HG02943 (cell line): Measurements from ENCODE around the gene VCAM1.
"Not testable (repeated sequence)": the region's sequence is repeated elsewhere in the genome, so short reads cannot be mapped to it uniquely, and the experiment has no call there.

Experiments used
- ATAC-seq: cut with Tn5 transposase; IDR thresholded peaks from one replicate; pipeline ENCODE4 v1.9.1; 2021; ENCODE audit warnings: mild to moderate bottlenecking, low read depth, moderate library complexity; ENCODE audit not compliant: unreplicated experiment

VCAM1 gene, protein sequence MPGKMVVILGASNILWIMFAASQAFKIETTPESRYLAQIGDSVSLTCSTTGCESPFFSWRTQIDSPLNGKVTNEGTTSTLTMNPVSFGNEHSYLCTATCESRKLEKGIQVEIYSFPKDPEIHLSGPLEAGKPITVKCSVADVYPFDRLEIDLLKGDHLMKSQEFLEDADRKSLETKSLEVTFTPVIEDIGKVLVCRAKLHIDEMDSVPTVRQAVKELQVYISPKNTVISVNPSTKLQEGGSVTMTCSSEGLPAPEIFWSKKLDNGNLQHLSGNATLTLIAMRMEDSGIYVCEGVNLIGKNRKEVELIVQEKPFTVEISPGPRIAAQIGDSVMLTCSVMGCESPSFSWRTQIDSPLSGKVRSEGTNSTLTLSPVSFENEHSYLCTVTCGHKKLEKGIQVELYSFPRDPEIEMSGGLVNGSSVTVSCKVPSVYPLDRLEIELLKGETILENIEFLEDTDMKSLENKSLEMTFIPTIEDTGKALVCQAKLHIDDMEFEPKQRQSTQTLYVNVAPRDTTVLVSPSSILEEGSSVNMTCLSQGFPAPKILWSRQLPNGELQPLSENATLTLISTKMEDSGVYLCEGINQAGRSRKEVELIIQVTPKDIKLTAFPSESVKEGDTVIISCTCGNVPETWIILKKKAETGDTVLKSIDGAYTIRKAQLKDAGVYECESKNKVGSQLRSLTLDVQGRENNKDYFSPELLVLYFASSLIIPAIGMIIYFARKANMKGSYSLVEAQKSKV

GRCh38 chr1:100719490-100719889 lies at the start of gene VCAM1:
Gene VCAM1 (plus strand): TSS chr1:100719742. CDS start chr1:100719861, 119 bp downstream.
- no peak for ATAC-seq

- no peak for ATAC-seq
Measured at GRCh38 chr1:100670083-100670482, 49.5 kb upstream of the VCAM1 start.

DNA sequence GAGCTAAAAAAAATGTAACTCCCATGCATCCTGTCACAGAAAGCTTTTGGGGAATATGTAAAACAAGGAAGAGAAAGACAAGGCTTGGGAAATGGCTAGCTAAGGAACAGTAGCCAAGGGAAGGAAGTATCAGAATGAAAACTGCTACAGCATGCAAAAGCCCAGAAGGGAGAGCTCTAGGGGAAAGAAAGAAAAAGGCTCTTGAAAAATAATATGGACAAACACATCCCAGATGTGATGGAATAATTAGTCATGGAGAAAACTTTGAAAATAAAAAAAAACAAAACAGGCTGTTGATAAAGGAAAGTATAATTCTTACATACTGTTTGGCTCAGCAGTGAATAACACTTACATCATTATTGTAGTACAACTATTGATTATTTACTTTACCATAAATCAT lies 47.9 kb upstream of the VCAM1 start:
- no peak for ATAC-seq

DNA sequence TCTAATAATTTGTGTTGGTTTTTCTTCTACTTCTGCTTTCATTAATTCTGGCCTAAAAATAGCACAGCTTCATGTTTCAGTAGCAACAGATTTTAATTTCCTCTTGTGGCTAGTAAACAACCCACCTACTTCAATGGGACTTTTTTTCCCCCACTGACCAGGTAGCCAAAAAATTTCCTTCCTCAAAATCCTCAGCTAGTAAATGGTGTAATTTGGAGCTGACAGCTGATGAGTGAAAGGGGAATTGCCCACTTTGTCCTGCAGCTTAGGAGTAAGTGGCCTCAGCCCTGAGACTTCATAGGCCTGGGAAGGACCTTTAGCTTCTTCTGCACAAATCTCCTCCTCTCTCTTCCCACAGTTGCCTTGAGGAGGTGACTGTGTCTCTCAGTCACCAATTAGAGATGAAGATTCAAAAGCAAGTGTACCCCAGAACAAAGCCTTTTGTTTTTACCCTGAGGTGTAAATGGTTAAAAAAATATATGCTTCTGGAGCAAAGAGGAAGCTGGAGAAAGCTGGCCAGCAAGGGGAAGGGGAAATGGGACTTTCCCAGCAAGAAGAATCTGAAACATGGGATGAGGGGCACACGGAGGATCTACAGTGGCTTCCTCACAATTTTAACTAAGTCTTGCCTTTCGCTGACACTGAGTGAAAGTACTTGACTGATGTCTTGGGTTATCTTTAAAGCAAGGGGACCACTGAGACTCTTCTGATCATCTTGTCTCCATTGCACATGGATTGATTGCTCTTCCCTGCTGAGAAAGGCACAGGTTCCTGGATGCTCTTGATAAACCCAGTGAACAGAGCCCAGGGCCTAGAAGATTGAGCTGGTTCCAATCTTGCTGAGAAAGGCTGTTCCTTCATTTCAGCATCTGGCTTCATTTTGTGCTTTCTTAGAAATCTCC lies 35.8 kb upstream of the VCAM1 start:
- no peak for ATAC-seq

DNA sequence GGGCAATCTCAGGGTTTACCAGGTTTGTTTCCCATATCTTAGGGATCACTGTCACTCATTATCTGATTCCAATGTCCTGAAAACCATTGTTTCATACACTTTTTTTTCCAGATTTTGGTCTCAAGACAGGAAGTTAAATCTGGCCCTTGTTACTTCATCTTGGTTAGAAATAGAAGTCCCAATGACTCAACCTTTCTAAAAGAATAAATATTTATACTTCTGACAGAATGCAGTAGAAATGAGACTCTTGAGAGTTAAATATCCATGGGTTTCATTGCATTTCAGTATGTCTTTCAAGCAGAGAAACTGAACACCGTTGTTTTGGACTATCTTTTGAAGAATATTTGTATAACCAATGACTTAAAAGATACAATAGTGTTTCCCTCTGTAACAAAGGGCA lies 19.8 kb upstream of the VCAM1 start:
- no peak for ATAC-seq

DNA sequence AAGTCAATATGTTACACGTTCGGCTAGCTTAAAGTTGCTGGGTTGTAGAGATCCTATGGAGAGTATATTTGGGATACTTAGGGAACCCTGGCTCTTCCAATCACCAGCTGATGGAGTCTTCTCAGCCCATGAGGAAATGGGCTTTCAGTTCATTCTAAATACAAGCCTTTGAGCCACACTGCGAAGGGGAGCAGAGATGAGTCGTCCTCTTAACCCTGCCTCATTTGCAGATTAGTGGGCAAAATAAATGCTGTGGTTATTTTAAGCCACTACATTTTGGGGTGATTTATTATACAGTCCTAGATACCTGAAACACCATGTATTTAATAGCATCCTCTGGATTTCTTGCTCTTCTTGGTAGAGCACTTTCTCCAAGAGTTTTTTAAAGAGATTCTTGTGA lies 19.0 kb upstream of the VCAM1 start:
- no peak for ATAC-seq

DNA sequence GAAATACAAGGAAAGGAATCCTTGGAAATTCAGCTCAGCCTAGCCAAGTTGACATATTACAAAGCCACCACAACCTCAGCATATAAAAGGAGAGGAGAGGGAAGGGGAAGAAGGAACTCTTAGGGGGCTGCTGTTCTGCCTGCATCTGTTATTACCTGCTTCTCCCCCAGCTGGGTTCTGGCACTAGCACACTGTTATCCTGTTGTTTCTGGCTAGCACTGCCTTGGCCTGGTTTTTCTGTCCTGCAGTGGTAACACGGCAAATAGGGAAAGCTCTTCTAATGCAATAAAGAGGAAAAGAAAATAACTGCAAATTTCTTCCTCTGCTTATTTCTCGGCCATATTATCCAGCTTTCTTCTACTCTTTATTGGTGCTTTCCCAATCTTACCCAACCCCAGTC lies 16.5 kb upstream of the VCAM1 start:
- no peak for ATAC-seq

- ATAC-seq, result no peak
Measured at GRCh38 chr1:100703716-100704115, 15.8 kb upstream of the VCAM1 start.

DNA sequence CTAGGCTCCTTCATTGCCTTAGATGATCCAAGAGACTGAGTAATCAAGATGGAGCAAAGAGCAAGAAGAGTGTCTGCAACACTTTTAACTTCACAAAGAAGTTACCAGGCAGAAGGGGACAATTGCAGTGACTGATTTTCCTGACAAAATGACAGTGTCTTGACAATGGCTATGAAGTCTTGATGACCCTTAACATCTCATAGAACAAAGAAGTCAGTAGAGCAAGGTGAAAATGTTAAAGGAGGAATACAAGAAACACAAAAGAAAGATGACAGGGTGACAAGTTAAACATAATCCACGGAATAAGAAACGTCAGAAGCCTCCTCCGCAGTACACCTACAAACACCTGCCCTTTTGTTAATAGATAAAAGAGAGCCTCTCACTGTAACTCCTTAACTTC lies 15.1 kb upstream of the VCAM1 start:
- ATAC-seq, result no peak

DNA sequence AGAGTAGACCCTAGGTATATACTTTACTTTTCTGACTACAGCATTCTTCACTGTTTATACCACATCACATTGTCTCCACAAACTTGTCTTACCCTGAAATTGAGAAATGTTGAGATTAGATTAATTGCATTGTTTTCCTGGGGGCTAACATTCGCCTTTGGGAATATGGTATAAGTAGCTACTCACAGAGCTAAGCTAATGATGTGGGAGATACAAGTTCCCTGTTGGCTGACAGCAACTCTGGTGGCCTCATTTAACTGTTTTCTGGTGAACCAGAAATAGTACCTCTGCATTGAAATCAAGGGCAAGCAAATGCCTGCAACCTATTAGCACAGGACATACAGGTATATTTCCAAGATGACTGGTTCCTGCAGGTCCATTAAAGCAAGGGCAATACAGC lies 13.2 kb upstream of the VCAM1 start:
- no peak for ATAC-seq

DNA sequence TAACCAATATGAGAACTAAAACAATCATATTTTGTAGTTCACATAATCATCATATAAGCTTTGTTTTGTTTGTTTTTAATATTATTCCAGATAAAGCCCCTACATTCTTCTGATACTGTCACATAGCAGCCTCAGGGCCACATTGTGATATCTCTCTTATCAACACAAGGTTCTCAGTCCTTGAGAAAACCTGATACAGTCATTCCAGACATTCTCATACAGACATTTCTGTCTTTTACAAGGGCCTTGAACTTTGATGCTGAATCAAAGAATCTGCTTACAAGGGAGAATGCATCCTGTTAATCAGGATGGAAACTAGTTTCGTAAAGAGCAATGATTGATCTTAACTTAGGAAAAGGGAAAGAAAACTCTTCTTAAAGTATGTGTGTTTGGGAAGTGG lies 12.7 kb upstream of the VCAM1 start:
- no peak for ATAC-seq

- ATAC-seq, result no peak
Measured at GRCh38 chr1:100708476-100709062, 11.0 kb upstream of the VCAM1 start.

DNA sequence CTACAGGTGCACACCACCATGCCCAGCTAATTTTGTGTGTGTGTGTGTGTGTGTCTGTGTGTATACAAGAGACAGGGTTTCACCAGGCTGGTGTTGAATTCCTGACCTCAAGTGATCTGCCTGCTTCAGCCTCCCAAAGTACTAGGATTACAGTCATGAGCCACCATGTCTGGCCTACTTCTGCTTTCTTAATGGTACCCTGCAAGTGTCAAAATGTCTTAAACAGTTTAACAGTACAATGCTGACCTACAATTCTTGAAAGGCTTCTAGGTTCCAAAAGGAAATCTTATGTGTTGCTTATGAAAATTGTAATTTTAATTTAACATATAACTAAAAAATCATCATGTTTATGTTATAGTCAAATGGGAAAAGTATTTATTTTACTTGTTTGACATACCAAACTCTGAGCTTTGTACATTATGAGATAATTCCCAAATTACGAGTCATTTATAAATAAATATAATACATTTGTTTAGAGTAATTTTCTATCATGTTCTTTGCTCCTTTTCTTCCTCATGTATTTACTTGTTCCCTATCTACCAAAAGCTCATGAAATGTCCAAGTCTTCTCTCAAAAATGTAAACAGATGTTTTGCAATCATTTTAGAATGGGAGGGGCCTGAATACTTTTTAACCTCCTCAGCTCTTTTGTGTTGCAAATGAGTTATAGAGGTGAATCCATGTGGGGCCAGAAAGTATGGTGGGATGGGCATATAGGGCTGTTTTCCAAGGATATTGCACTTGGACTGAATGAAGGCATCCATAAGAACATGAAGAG lies 8.4 kb upstream of the VCAM1 start:
- ATAC-seq, result no peak

DNA sequence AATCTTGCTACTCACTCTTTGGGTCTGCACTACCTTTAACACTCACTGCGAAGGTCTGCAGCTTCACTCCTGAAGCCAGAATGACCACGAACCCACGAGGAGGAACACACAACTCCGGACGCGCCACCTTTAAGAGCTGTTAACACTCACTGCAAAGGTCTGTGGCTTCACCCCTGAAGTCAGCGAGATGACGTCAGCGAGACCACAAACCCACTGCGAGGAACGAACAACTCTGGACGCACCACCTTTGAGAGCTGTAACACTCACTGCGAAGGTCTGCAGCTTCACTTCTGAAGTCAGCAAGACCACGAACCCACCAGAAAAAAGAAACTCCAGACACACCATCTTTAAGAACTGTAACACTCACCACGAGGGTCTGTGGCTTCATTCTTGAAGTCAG lies 6.5 kb upstream of the VCAM1 start:
- ATAC-seq, result not testable (repeated sequence)

- ATAC-seq, result no peak
Measured at GRCh38 chr1:100713626-100714025, 5.9 kb upstream of the VCAM1 start.

DNA sequence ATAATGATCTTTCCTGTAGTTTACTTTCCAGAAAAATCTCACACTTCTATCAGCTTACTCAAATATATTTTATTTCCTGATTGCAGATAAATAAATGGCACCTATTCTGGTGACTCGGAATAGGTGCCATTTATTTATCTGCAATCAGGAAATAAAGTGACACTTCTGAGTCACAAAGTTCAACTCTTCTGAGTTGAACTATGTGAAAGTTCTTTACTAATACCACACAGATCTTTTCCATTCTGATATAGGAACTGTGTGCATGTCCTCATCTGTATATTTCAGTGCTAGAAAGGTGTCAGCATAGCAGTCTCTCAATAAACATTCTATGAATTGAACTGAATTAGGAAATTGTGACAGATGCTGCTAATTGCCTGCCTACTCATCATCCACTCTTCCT lies 4.9 kb upstream of the VCAM1 start:
- no peak for ATAC-seq

DNA sequence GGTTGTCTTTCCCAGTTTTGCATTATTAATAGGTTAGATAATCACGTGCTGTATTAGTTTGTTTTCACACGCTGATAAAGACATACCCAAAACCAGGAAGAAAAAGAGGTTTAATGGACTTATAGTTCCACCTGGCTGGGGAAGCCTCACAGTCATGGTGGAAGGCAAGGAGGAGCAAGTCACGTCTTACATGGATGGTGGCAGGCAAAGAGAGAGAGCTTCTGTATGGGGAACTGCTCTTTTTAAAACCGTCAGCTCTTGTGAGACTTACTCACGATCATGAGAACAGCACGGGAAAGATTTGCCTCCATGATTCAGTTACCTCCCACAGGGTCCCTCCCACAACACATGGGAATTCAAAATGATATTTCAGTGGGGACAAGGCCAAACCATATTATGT lies 2.3 kb upstream of the VCAM1 start:
- no peak for ATAC-seq

GRCh38 chr1:100718581-100718980 lies 961 bp upstream of the VCAM1 start:
- no peak for ATAC-seq

GRCh38 chr1:100720101-100720500 lies 559 bp downstream of the VCAM1 start:
- no peak for ATAC-seq

GRCh38 chr1:100720751-100721150 lies 1.2 kb downstream of the VCAM1 start:
- no peak for ATAC-seq
